NCI-H510A treated with DMSO at 0.1 percent for 48 hours (cell line): ENCODE data around the gene SLC6A8.
"Not testable (repeated sequence)": the region's sequence is repeated elsewhere in the genome, so short reads cannot be mapped to it uniquely, and the experiment has no call there.

Experiments
- DNase-seq: peaks from one replicate; lab custom pipeline; 2025; lab: John Stamatoyannopoulos, UW

Gene SLC6A8

GRCh38 chrX:153693216-153694086 is 5.7 kb downstream of the SLC6A8 start:
- DNase-seq: no peak

GRCh38 chrX:153694256-153694655 is 6.5 kb downstream of the SLC6A8 start:
- not testable (repeated sequence) for DNase-seq

DNA sequence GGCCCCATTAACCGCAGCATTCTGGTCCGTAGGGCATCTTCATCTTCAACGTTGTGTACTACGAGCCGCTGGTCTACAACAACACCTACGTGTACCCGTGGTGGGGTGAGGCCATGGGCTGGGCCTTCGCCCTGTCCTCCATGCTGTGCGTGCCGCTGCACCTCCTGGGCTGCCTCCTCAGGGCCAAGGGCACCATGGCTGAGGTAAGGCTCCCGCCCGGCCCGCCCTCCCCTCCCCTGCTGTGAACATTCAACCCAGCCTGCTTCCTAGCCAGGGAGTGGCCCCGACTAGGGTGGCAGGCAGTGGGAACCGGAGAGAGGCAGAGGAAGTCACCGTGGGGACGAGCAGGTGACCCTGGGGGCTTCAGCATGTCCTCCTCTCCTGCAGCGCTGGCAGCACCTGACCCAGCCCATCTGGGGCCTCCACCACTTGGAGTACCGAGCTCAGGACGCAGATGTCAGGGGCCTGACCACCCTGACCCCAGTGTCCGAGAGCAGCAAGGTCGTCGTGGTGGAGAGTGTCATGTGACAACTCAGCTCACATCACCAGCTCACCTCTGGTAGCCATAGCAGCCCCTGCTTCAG is 7.1 kb downstream of the SLC6A8 start:
- DNase-seq: no peak

DNA sequence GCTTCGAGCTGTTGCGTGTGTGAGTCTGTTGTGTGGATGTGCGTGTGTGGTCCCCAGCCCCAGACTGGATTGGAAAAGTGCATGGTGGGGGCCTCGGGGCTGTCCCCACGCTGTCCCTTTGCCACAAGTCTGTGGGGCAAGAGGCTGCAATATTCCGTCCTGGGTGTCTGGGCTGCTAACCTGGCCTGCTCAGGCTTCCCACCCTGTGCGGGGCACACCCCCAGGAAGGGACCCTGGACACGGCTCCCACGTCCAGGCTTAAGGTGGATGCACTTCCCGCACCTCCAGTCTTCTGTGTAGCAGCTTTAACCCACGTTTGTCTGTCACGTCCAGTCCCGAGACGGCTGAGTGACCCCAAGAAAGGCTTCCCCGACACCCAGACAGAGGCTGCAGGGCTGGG is 8.4 kb downstream of the SLC6A8 start:
- no peak for DNase-seq

- DNase-seq: not testable (repeated sequence)
Observed at GRCh38 chrX:153696538-153696937, 8.8 kb downstream of the SLC6A8 start.

- DNase-seq: not testable (repeated sequence)
Observed at GRCh38 chrX:153696986-153697722, 9.4 kb downstream of the SLC6A8 start.

GRCh38 chrX:153697924-153698865 is 10.5 kb downstream of the SLC6A8 start:
- DNase-seq: no peak

- not testable (repeated sequence) for DNase-seq
Observed at GRCh38 chrX:153699210-153699783, 11.6 kb downstream of the SLC6A8 start.

GRCh38 chrX:153699784-153700371 is 12.2 kb downstream of the SLC6A8 start:
- DNase-seq: not testable (repeated sequence)

- no peak for DNase-seq
Observed at GRCh38 chrX:153700376-153700945, 12.7 kb downstream of the SLC6A8 start.

GRCh38 chrX:153700967-153701366 is 13.2 kb downstream of the SLC6A8 start:
- DNase-seq: no peak

- DNase-seq: no peak
Observed at GRCh38 chrX:153701706-153702105, 14.0 kb downstream of the SLC6A8 start.

- no peak for DNase-seq
Observed at GRCh38 chrX:153702336-153703035, 14.8 kb downstream of the SLC6A8 start.

DNA sequence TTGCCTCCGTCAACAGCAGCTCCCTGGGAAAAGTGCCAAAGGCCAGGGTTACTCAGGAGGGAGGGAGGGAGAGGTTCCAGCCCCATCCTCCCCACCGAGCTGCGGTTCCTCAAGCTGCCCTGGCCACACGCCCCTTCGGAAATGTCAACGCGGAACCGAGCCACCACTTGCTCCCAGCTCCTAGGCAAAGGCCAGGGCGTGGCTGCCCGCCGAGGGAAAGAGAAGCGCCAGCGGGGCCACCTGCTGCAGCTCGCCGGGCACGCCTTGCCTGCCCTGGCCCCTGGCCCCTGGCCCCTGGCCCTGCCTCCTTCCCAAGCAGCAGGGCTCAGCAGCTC is 15.3 kb downstream of the SLC6A8 start:
- no peak for DNase-seq

GRCh38 chrX:153704021-153704526 is 16.3 kb downstream of the SLC6A8 start:
- DNase-seq: no peak

DNA sequence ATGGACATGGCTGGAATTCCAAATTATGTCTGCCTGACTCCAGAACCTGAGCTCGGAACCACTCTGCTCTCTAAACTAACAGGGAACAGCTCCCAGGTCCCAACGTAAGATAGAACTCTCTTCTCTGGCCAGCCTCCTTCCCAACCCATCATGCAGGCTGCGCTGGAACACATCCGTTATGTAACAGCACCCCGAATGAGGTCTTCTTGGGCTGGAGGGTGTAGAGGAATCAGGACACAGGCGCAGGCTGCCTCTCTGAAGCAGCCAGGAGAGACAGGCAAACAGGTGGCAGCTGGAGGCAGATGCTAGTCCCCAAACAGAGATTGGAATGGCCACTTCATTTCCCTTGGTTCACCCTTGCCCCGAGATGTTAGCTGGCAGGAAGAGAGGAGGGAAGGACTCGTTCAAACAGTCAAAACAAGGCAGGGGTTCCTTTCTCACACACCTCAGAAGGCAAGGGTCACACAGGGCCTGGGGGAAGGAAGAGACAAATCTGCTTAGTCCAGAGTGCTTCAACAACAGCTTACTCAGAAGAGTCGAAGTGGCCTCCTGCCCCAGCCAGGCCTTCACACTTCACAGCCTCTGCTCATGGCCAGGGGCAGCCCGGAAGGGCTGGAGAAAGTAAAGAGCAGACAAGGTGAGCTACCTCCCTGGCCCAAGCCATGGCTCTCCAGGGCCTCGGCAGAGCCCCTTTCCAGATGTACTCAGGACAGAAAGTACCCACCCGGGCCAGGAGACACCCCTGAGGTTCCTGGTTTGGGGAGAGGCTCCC is 17.1 kb downstream of the SLC6A8 start:
- DNase-seq: not testable (repeated sequence)

- not testable (repeated sequence) for DNase-seq
Observed at GRCh38 chrX:153705403-153706060, 17.8 kb downstream of the SLC6A8 start.

GRCh38 chrX:153706799-153707198 is 19.1 kb downstream of the SLC6A8 start:
- DNase-seq: no peak
